T-helper 2 cell (primary cell): Measurements from ENCODE around the gene NCAM1.

Experiments
- DNase-seq, 5 experiments: peaks; one replicate each; pipeline versions ENCODE4 v3.0.0 to v3.0.0-alpha.2; 2012 to 2022

The NCAM1 gene

GRCh38 chr11:113260541-113260940 lies 299.3 kb downstream of the NCAM1 start:
- peak in 1 of 5 experiments; percentile 36 for DNase-seq

- DNase-seq: no peak
These were observed 300.7 kb downstream of the NCAM1 start for GRCh38 chr11:113261709-113262475.

GRCh38 chr11:113262594-113262993 lies 301.4 kb downstream of the NCAM1 start:
- peak in 1 of 5 experiments; percentile 20 for DNase-seq

DNA sequence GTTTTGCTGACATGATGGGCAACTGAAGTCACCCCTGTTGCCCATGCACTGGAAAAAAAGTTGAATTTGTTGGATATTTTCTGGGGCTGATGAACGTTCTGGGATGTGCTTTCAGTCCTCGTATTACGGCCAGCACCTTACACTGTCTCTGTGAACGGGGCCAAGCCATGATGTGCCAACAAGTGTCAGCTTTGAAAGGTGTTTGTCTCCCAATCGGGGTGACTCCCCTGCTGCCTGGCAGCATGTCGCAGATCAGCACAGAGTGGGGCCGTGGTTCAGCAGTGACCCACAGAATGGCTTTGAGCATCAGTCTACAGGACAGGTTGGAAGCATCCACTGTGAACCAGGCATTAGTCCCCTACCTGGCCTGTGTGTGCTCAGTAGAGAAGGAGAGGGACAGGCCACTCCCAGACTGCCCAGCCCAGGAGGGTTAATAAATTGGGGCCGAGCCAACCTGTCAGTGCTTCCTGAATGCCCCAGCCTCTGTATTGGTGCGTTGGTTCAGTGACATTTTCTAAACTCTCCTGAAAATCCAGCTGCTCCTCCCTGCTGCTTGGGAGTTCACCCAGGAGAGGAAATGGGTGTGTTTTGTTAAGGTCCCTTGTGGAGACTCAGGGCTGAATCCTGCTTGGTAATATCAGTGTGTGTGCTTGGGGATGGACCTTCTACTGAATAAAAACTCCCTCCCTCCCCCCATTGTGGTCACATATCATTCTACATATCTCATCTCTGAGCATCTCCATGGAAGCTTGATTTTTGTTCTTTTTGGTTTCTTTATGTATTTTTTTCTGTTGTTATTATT lies 302.4 kb downstream of the NCAM1 start:
- no peak for DNase-seq

GRCh38 chr11:113265362-113265761 lies 304.1 kb downstream of the NCAM1 start:
- DNase-seq: no peak

GRCh38 chr11:113267493-113267892 lies 306.3 kb downstream of the NCAM1 start:
- no peak for DNase-seq

DNA sequence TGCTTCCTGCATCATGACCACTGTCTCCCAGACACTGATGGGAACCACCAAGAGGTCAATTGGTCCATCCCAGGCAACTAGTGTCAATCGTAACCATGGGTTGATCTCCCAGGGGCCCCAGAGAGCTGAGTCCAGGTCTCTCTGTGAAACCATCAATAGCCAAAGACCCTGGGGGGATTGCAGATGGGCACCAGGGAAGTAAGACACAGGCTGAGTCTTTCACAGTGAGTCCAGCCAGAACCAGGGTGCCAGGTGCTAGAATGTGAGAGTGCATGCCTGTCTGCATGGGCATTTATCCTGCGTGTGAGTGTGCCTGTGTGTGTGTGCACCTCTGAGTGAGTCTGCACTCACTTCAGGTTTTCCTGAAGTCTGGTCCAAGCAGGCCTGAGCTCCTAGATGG lies 307.9 kb downstream of the NCAM1 start:
- no peak for DNase-seq

DNA sequence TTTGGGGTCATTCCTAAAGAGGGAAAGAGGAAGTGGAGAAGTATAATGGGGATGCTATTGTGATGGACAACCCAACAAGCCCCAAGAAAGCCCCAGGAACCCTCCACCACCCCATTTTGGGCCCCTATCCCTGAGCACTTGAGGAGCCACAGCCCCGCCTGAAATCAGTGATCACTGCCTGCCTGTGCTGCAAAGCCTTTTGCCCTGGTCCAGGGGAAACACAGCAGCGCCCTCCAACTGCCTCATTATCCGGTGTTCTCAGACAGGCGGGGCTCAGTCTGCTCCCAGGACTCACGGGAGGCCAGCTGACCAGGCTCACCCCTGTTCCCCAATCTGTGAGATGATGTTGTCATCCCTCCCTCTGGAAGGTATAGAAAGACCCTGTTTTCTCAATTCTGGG lies 308.4 kb downstream of the NCAM1 start:
- no peak for DNase-seq

DNA sequence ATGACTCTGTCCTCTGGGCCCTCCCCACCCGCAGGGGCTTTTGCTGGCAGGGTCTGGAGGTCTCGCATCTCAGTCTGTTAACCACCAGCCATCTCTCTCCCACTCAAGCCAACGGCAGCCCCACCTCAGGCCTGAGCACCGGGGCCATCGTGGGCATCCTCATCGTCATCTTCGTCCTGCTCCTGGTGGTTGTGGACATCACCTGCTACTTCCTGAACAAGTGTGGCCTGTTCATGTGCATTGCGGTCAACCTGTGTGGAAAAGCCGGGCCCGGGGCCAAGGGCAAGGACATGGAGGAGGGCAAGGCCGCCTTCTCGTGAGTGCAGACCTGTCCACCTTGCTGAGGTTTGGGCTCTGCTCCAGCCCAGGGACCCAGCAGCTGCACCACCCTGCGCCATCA lies 308.9 kb downstream of the NCAM1 start:
- no peak for DNase-seq

- no peak for DNase-seq
These were observed 310.5 kb downstream of the NCAM1 start for GRCh38 chr11:113271551-113272245.

DNA sequence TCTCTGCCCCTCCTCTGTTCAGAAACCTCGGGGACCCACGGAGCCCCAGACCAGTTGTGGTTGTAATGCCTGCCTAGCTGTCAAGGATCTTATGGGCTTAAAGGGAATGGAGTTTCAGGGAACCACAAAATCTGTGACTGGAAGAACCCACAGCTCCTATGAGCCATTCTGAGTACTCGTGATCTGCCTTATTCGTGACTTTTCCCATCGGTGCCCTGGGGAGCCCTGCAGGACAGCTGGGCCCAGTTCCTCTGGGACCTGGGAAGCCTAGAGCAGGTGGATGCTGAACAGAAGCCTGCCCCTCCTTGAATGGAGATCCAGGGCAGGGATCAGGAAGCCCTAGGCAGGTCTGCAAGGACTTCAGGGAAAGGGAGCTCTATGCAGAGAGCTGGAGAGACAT lies 311.1 kb downstream of the NCAM1 start:
- no peak for DNase-seq

DNA sequence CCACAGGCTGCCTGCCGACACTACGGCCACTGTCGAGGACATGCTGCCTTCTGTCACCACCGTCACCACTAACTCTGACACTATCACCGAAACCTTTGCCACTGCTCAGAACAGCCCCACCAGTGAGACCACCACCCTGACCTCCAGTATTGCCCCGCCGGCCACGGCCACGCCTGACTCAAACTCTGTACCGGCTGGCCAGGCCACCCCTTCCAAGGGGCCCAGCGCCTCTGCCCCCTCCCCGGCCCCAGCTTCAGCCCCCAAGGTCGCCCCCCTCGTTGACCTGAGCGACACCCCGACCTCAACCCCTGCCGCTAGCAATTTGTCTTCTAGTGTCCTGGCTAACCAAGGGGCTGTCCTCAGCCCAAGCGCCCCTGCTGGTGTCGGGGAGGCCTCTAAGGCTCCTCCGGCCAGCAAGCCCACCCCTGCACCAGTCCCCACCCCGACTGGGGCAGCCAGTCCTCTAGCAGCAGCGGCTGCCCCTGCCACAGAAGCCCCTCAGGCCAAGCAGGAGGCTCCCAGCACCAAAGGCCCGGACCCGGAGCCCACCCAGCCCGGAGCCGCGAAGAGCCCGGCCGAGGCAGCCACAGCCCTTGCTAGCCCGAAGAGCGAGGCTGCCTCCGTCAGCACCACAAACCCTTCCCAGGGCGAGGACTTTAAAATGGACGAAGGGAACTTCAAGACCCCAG lies 311.9 kb downstream of the NCAM1 start:
- DNase-seq: no peak

GRCh38 chr11:113273720-113274119 lies 312.5 kb downstream of the NCAM1 start:
- DNase-seq: no peak

- no peak for DNase-seq
These were observed 313.7 kb downstream of the NCAM1 start for GRCh38 chr11:113274713-113275582.

DNA sequence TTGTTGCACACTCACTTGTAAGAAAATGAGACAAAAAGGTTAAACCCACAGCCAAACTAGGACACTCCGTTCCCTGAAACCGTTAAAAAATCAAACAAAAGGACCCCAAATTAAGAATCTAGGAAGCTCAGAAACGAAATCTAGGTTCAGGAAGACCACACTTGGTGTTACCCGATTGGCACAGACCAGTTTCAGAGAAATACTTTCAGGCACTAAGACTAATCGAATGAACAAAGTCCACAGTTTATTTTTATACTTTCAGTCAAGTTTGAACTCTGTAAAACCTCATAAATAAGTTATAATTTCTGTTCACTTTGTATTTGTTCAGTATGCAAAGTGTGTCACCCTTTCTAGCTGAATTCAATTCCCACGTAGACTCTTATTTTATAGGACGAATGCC lies 314.4 kb downstream of the NCAM1 start:
- no peak for DNase-seq

DNA sequence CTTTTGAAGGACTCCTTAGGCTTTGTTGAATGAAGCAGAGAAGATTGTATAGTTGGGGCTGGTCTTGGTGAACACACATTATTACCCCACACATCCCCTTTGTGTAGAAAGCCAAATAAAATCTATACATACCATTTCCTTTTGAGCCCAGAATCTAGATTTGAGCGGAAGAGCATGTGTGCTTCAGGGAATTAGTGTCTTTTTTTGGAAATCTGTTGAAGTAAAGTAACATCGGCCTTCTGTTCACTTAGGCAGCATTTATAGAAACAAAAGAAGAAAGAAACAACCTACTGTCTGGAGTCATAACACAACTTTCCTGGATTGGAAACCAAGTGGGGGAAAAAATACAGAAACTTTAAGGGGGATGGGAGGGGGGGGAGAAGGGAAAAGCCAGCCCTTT lies 315.2 kb downstream of the NCAM1 start:
- DNase-seq: no peak

DNA sequence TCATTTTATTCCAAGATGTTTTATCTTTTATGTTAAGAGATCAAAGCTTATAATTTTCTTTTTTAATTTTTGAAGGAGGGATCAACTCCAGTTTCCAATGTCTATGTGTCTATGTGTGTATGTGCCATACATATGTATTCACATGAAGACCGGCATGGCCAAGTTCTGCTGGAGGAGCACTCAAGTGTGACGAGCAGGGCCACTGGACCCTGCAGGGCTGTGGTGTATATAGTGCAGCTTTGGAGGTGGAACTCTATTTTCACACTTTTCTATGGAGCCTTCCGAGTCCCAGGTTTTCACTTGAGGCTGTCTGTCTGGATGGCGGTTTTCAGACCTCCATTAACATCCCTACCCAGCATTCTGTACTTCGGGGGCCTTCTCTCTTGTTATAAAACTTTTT lies 316.7 kb downstream of the NCAM1 start:
- no peak for DNase-seq

DNA sequence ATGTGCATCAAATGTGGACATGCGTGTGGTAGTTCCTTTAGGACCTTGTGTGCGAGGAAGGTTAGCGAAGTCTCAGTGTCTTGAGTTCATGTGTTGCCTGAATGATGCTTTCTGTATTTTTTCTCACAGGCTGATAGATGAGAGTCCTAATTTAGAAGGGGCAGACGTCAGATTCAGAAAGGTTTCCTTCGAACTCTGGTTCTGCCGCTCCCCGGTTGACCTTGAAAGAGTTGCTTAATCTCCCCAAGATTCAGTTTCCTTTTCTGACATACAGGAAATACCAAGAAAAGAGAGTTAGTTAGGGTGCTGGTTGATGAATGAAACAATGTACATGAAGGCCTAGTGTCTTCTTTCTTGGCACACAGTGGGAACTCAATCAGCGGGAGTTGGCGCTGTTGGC lies 317.3 kb downstream of the NCAM1 start:
- no peak for DNase-seq

- no peak for DNase-seq
These were observed 317.7 kb downstream of the NCAM1 start for GRCh38 chr11:113278925-113279324.

GRCh38 chr11:113279591-113279990 lies 318.4 kb downstream of the NCAM1 start:
- no peak for DNase-seq

- no peak for DNase-seq
These were observed 320.0 kb downstream of the NCAM1 start for GRCh38 chr11:113281052-113281725.
